Central memory CD4-positive, alpha-beta T cell (primary cell): Measurements from ENCODE around the gene MTTP.

Experiments
- DNase-seq: peaks from one replicate; pipeline ENCODE4 v3.0.0; 2022

The MTTP gene

DNA sequence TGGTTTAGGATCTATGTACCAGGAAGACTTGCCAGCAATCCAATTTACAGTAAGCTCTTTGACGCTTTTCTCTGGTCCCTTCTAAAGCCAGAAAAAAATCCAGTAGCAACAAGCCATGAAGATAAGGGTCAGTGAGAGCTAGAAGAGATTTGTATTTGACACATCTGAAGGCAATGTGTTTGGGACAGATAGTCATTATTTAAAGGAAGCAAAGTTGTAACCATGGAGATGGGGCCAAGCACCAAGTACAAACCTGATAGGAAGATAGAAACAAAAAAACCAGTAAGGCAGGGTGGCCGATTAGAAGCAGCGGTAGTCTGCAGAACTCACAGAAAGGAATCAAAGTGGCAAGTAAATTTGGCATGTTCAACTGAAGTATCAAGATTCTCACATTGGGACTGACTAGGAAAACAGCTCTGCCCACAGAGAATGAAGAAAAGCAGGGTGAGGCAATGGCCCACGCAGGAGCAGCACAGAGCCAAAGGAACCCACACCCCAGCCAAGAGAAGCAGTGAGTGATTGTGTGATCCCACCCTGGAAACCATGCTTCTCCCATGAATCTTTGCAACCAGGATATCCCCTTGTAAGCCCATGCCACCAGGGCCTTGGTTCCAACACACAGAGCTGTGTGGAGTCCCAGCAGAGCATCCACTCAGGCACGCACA lies 95.9 kb downstream of the MTTP start:
- no peak for DNase-seq
